ENCODE results near the gene TRPM3.

- no peak for TF ChIP-seq CTCF (IDR thresholded peaks at IDR 0.05)
- TF ChIP-seq USF1 (CRISPR knock-in tag; IDR thresholded peaks at IDR 0.05): no peak
- no peak for TF ChIP-seq JAZF1 (CRISPR knock-in tag; IDR thresholded peaks at IDR 0.05)
- no peak for TF ChIP-seq RELA (CRISPR knock-in tag; IDR thresholded peaks at IDR 0.05; ENCODE audit: borderline replicate concordance)
- TF ChIP-seq ZNF232 (CRISPR knock-in tag; IDR thresholded peaks at IDR 0.05): no peak
- TF ChIP-seq NFYB (CRISPR knock-in tag; conservative IDR thresholded peaks at IDR 0.05; ENCODE audit: low read depth): no peak
These were observed 180.8 kb downstream of the TRPM3 start for GRCh38 chr9:70940605-70941004.

Data from WTC11 (cell line).